ENCODE results near the gene MRPL43.

- no peak for TF ChIP-seq CTCF (IDR thresholded peaks at IDR 0.05; ENCODE audit: low read depth, low read length)
- no peak for TF ChIP-seq EZH2phosphoT487 (IDR thresholded peaks at IDR 0.05; ENCODE audit: low read depth)
Observed at GRCh38 chr10:100987685-100988049, 370 bp upstream of the MRPL43 start.
